ENCODE data around the gene MYL7.

MYL7 gene

GRCh38 chr7:44141221-44141850 lies at the start of gene MYL7:
MYL7 (minus strand) TSS chr7:44141332; CDS start chr7:44141305, 27 bp downstream.
- H3K9ac ChIP-seq (ENCODE audit: low read length in 2 of 2), result no peak within 1 kb of the TSS
- H3K27ac ChIP-seq (ENCODE audit: low read length), result no peak within 1 kb of the TSS
- H3K4me3 ChIP-seq (ENCODE audit: low read length in 2 of 2), result no peak within 1 kb of the TSS
- no peaks in the 10 kb centered on the region for H3K36me3 ChIP-seq (ENCODE audit: control insufficient read depth in 2 of 2, insufficient read depth in 2 of 2, low read length in 2 of 2)
- H3K27me3 ChIP-seq (ENCODE audit: control insufficient read depth in 1 of 2, insufficient read depth in 2 of 2, low read length in 2 of 2), result peaks cover 8 to 16% of the 10 kb centered on the region in 2 donors
- peaks cover 7% of the 10 kb centered on the region for H3K4me1 ChIP-seq (ENCODE audit: control insufficient read depth, insufficient read depth, low read length)
- no peaks in the 10 kb centered on the region for H3K9me3 ChIP-seq (ENCODE audit: control insufficient read depth in 2 of 2, low read length in 2 of 2)

GRCh38 chr7:44189993-44190872 lies 49.1 kb upstream of the MYL7 start:
- Histone ChIP-seq H3K4me3 (ENCODE audit: low read length in 2 of 2) (no peak overlapping the region), H3K9me3 (ENCODE audit: control insufficient read depth in 2 of 2, low read length in 2 of 2) (no peaks in the 10 kb centered on the region), H3K9ac (ENCODE audit: low read length in 2 of 2) (no peak overlapping the region), H3K27me3 (ENCODE audit: control insufficient read depth in 1 of 2, insufficient read depth in 2 of 2, low read length in 2 of 2) (peaks cover 11 to 18% of the 10 kb centered on the region in 2 donors), H3K36me3 (ENCODE audit: control insufficient read depth in 2 of 2, insufficient read depth in 2 of 2, low read length in 2 of 2) (no peaks in the 10 kb centered on the region), H3K4me1 (ENCODE audit: control insufficient read depth, insufficient read depth, low read length) (no peaks in the 10 kb centered on the region), H3K27ac (ENCODE audit: low read length) (no peak overlapping the region)

- peaks cover 11 to 18% of the 10 kb centered on the region in 2 donors for H3K27me3 ChIP-seq (ENCODE audit: control insufficient read depth in 1 of 2, insufficient read depth in 2 of 2, low read length in 2 of 2)
- H3K36me3 ChIP-seq (ENCODE audit: control insufficient read depth in 2 of 2, insufficient read depth in 2 of 2, low read length in 2 of 2), result no peaks in the 10 kb centered on the region
- no peaks in the 10 kb centered on the region for H3K9me3 ChIP-seq (ENCODE audit: control insufficient read depth in 2 of 2, low read length in 2 of 2)
- no peaks in the 10 kb centered on the region for H3K4me1 ChIP-seq (ENCODE audit: control insufficient read depth, insufficient read depth, low read length)
- H3K4me3 ChIP-seq (ENCODE audit: low read length in 2 of 2), result no peak within 1 kb of the TSS
- no peak within 1 kb of the TSS for H3K9ac ChIP-seq (ENCODE audit: low read length in 2 of 2)
- H3K27ac ChIP-seq (ENCODE audit: low read length), result no peak within 1 kb of the TSS
These were observed 48.3 kb upstream of the MYL7 start, which contains the start of gene GCK for GRCh38 chr7:44189286-44189992. GCK (minus strand) TSS chr7:44189439; CDS start chr7:44188953, 486 bp downstream.

GRCh38 chr7:44188480-44189225 lies 47.5 kb upstream of the MYL7 start:
- no peaks in the 10 kb centered on the region for H3K9me3 ChIP-seq (ENCODE audit: control insufficient read depth in 2 of 2, low read length in 2 of 2)
- H3K4me1 ChIP-seq (ENCODE audit: control insufficient read depth, insufficient read depth, low read length), result no peaks in the 10 kb centered on the region
- no peak overlapping the region for H3K4me3 ChIP-seq (ENCODE audit: low read length in 2 of 2)
- peaks cover 11 to 14% of the 10 kb centered on the region in 2 donors for H3K27me3 ChIP-seq (ENCODE audit: control insufficient read depth in 1 of 2, insufficient read depth in 2 of 2, low read length in 2 of 2)
- H3K27ac ChIP-seq (ENCODE audit: low read length), result no peak overlapping the region
- H3K9ac ChIP-seq (ENCODE audit: low read length in 2 of 2), result no peak overlapping the region
- H3K36me3 ChIP-seq (ENCODE audit: control insufficient read depth in 2 of 2, insufficient read depth in 2 of 2, low read length in 2 of 2), result no peaks in the 10 kb centered on the region

GRCh38 chr7:44187636-44188416 lies 46.7 kb upstream of the MYL7 start:
- Histone ChIP-seq H3K36me3 (ENCODE audit: control insufficient read depth in 2 of 2, insufficient read depth in 2 of 2, low read length in 2 of 2) (no peaks in the 10 kb centered on the region), H3K9ac (ENCODE audit: low read length in 2 of 2) (no peak overlapping the region), H3K4me1 (ENCODE audit: control insufficient read depth, insufficient read depth, low read length) (no peaks in the 10 kb centered on the region), H3K27me3 (ENCODE audit: control insufficient read depth in 1 of 2, insufficient read depth in 2 of 2, low read length in 2 of 2) (peaks cover 8% of the 10 kb centered on the region in 2 donors), H3K4me3 (ENCODE audit: low read length in 2 of 2) (no peak overlapping the region), H3K9me3 (ENCODE audit: control insufficient read depth in 2 of 2, low read length in 2 of 2) (no peaks in the 10 kb centered on the region), H3K27ac (ENCODE audit: low read length) (no peak overlapping the region)

GRCh38 chr7:44186736-44187135 lies 45.6 kb upstream of the MYL7 start:
- Histone ChIP-seq H3K4me1 (ENCODE audit: control insufficient read depth, insufficient read depth, low read length) (no peaks in the 10 kb centered on the region), H3K36me3 (ENCODE audit: control insufficient read depth in 2 of 2, insufficient read depth in 2 of 2, low read length in 2 of 2) (no peaks in the 10 kb centered on the region)

GRCh38 chr7:44185729-44186128 lies 44.6 kb upstream of the MYL7 start:
- Histone ChIP-seq H3K27ac (ENCODE audit: low read length) (no peak overlapping the region), H3K4me3 (ENCODE audit: low read length in 2 of 2) (no peak overlapping the region), H3K27me3 (ENCODE audit: control insufficient read depth in 1 of 2, insufficient read depth in 2 of 2, low read length in 2 of 2) (peaks cover 0 to 2% of the 10 kb centered on the region in 2 donors), H3K36me3 (ENCODE audit: control insufficient read depth in 2 of 2, insufficient read depth in 2 of 2, low read length in 2 of 2) (no peaks in the 10 kb centered on the region), H3K4me1 (ENCODE audit: control insufficient read depth, insufficient read depth, low read length) (no peaks in the 10 kb centered on the region), H3K9me3 (ENCODE audit: control insufficient read depth in 2 of 2, low read length in 2 of 2) (peaks cover 0 to 6% of the 10 kb centered on the region in 2 donors), H3K9ac (ENCODE audit: low read length in 2 of 2) (no peak overlapping the region)

More at GRCh38 chr7:44186736-44187135, 45.6 kb upstream of the MYL7 start:
- Histone ChIP-seq H3K9ac (ENCODE audit: low read length in 2 of 2) (no peak overlapping the region), H3K9me3 (ENCODE audit: control insufficient read depth in 2 of 2, low read length in 2 of 2) (peaks cover 0 to 6% of the 10 kb centered on the region in 2 donors), H3K4me3 (ENCODE audit: low read length in 2 of 2) (no peak overlapping the region), H3K27ac (ENCODE audit: low read length) (no peak overlapping the region), H3K27me3 (ENCODE audit: control insufficient read depth in 1 of 2, insufficient read depth in 2 of 2, low read length in 2 of 2) (peaks cover 0 to 2% of the 10 kb centered on the region in 2 donors)

- peaks cover 0 to 2% of the 10 kb centered on the region in 2 donors for H3K27me3 ChIP-seq (ENCODE audit: control insufficient read depth in 1 of 2, insufficient read depth in 2 of 2, low read length in 2 of 2)
- no peaks in the 10 kb centered on the region for H3K4me1 ChIP-seq (ENCODE audit: control insufficient read depth, insufficient read depth, low read length)
- no peak overlapping the region for H3K9ac ChIP-seq (ENCODE audit: low read length in 2 of 2)
- H3K9me3 ChIP-seq (ENCODE audit: control insufficient read depth in 2 of 2, low read length in 2 of 2), result peaks cover 0 to 6% of the 10 kb centered on the region in 2 donors
- no peak overlapping the region for H3K4me3 ChIP-seq (ENCODE audit: low read length in 2 of 2)
- H3K36me3 ChIP-seq (ENCODE audit: control insufficient read depth in 2 of 2, insufficient read depth in 2 of 2, low read length in 2 of 2), result no peaks in the 10 kb centered on the region
- no peak overlapping the region for H3K27ac ChIP-seq (ENCODE audit: low read length)
These were observed 43.8 kb upstream of the MYL7 start for GRCh38 chr7:44184873-44185446.

GRCh38 chr7:44184206-44184872 lies 43.2 kb upstream of the MYL7 start:
- Histone ChIP-seq H3K4me3 (ENCODE audit: low read length in 2 of 2) (no peak overlapping the region), H3K9ac (ENCODE audit: low read length in 2 of 2) (no peak overlapping the region), H3K36me3 (ENCODE audit: control insufficient read depth in 2 of 2, insufficient read depth in 2 of 2, low read length in 2 of 2) (no peaks in the 10 kb centered on the region), H3K9me3 (ENCODE audit: control insufficient read depth in 2 of 2, low read length in 2 of 2) (peaks cover 0 to 6% of the 10 kb centered on the region in 2 donors), H3K27me3 (ENCODE audit: control insufficient read depth in 1 of 2, insufficient read depth in 2 of 2, low read length in 2 of 2) (peaks cover 0 to 2% of the 10 kb centered on the region in 2 donors), H3K4me1 (ENCODE audit: control insufficient read depth, insufficient read depth, low read length) (no peaks in the 10 kb centered on the region), H3K27ac (ENCODE audit: low read length) (no peak overlapping the region)
